ENCODE results near the gene ARMC6. TPM values are rescaled to one million over a fixed set of nuclear protein-coding genes. Genes with fewer than 3 reads are reported as not detected.

The ARMC6 gene
- polyA plus RNA-seq, 1 donor from 2014 or later = 74.4 TPM

GRCh38 chr19:19050731-19051130, 17.3 kb downstream of the ARMC6 start:
- Histone ChIP-seq H3K79me2 (replicated peaks; ENCODE audit: insufficient read depth, low read length) (no peaks in the 10 kb centered on the region), H2AFZ (ENCODE audit: low read depth, low read length) (no peak overlapping the region), H4K20me1 (ENCODE audit: insufficient read depth) (no peaks in the 10 kb centered on the region), H3K9me2 (ENCODE audit: insufficient read depth, low read length) (no peaks in the 10 kb centered on the region), H3K4me3 (ENCODE audit: low read length) (no peak overlapping the region), H3K36me3 (ENCODE audit: insufficient read depth, low read length) (no peaks in the 10 kb centered on the region), H3F3A (ENCODE audit: insufficient read depth, low read length, poor library complexity, severe bottlenecking) (no peaks in the 10 kb centered on the region), H3K4me2 (ENCODE audit: low read length) (no peak overlapping the region), H3K27ac (ENCODE audit: low read length) (no peak overlapping the region), H3K9me3 (ENCODE audit: low read length) (no peaks in the 10 kb centered on the region), H3K27me3 (ENCODE audit: insufficient read depth, low read depth, low read length) (no peaks in the 10 kb centered on the region), H3K9ac (ENCODE audit: low read length) (no peak overlapping the region)
- no peak for TF ChIP-seq EP300 (conservative IDR thresholded peaks at IDR 0.05; ENCODE audit: poor library complexity, severe bottlenecking)

GRCh38 chr19:19051478-19052213, 18.2 kb downstream of the ARMC6 start:
- Histone ChIP-seq H2AFZ (ENCODE audit: low read depth, low read length) (no peak overlapping the region), H3K36me3 (ENCODE audit: insufficient read depth, low read length) (no peaks in the 10 kb centered on the region), H3K9ac (ENCODE audit: low read length) (no peak overlapping the region), H3K4me3 (ENCODE audit: low read length) (no peak overlapping the region), H3K27me3 (ENCODE audit: insufficient read depth, low read depth, low read length) (no peaks in the 10 kb centered on the region), H3K27ac (ENCODE audit: low read length) (no peak overlapping the region), H3K4me2 (ENCODE audit: low read length) (no peak overlapping the region), H3F3A (ENCODE audit: insufficient read depth, low read length, poor library complexity, severe bottlenecking) (no peaks in the 10 kb centered on the region), H3K9me2 (ENCODE audit: insufficient read depth, low read length) (no peaks in the 10 kb centered on the region), H3K9me3 (ENCODE audit: low read length) (no peaks in the 10 kb centered on the region), H4K20me1 (ENCODE audit: insufficient read depth) (no peaks in the 10 kb centered on the region), H3K79me2 (replicated peaks; ENCODE audit: insufficient read depth, low read length) (no peaks in the 10 kb centered on the region)
- TF ChIP-seq CTCF (IDR thresholded peaks at IDR 0.05; ENCODE audit: poor library complexity, severe bottlenecking) = no peak
- TF ChIP-seq TAF1 (IDR thresholded peaks at IDR 0.05; ENCODE audit: low read depth) = no peak
- no peak for TF ChIP-seq REST (IDR thresholded peaks at IDR 0.05; ENCODE audit: borderline replicate concordance)
- TF ChIP-seq EP300 (conservative IDR thresholded peaks at IDR 0.05; ENCODE audit: poor library complexity, severe bottlenecking) = no peak
- TF ChIP-seq SMC3 (conservative IDR thresholded peaks at IDR 0.05; ENCODE audit: poor library complexity) = no peak
- no peak for TF ChIP-seq EZH2 (IDR thresholded peaks at IDR 0.05; ENCODE audit: borderline replicate concordance, insufficient read depth, low read length, poor library complexity, severe bottlenecking)
- TF ChIP-seq POLR2AphosphoS5 (IDR thresholded peaks at IDR 0.05) = no peak
- TF ChIP-seq MXI1 (conservative IDR thresholded peaks at IDR 0.05; ENCODE audit: poor library complexity, severe bottlenecking) = no peak
